ENCODE measurements around the gene ZNF735. TPM values are rescaled to one million over a fixed set of nuclear protein-coding genes. Genes with fewer than 3 reads are reported as not detected.
"Not testable (repeated sequence)": the region's sequence is repeated elsewhere in the genome, so short reads cannot be mapped to it uniquely, and the experiment has no call there.

The ZNF735 gene
- not detected for total RNA-seq

GRCh38 chr7:64206903-64207302, at the start of gene ZNF735:
Gene ZNF735, plus strand, starts transcription at chr7:64207203. Its CDS starts 0 bp downstream, at chr7:64207203.
- DNase-seq: no peak

GRCh38 chr7:64170974-64171373, 36.0 kb upstream of the ZNF735 start:
- DNase-seq: not testable (repeated sequence)

- DNase-seq: no peak
These were observed 32.7 kb upstream of the ZNF735 start for GRCh38 chr7:64174328-64174727.

- no peak for DNase-seq
These were observed 32.1 kb upstream of the ZNF735 start for GRCh38 chr7:64174941-64175340.

GRCh38 chr7:64180989-64181388, 26.0 kb upstream of the ZNF735 start:
- DNase-seq: no peak

GRCh38 chr7:64181586-64181985, 25.4 kb upstream of the ZNF735 start:
- no peak for DNase-seq

- no peak for DNase-seq
These were observed 24.8 kb upstream of the ZNF735 start for GRCh38 chr7:64182036-64182790.

- no peak for DNase-seq
These were observed 23.8 kb upstream of the ZNF735 start for GRCh38 chr7:64183126-64183742.

- DNase-seq: no peak
These were observed 23.1 kb upstream of the ZNF735 start for GRCh38 chr7:64183827-64184372.

- no peak for DNase-seq
These were observed 22.6 kb upstream of the ZNF735 start for GRCh38 chr7:64184376-64184775.

- no peak for DNase-seq
These were observed 19.6 kb upstream of the ZNF735 start for GRCh38 chr7:64187408-64187807.

GRCh38 chr7:64192148-64192704, 14.8 kb upstream of the ZNF735 start:
- DNase-seq: no peak

GRCh38 chr7:64192775-64193174, 14.2 kb upstream of the ZNF735 start:
- no peak for DNase-seq

- not testable (repeated sequence) for DNase-seq
These were observed 12.8 kb downstream of the ZNF735 start for GRCh38 chr7:64219710-64220298.

GRCh38 chr7:64223366-64223765, 16.4 kb downstream of the ZNF735 start:
- no peak for DNase-seq

GRCh38 chr7:64228174-64228573, 21.2 kb downstream of the ZNF735 start, which contains the start of gene ZNF679:
Gene ZNF679, plus strand, starts transcription at chr7:64228474. Its CDS starts 20,644 bp downstream, at chr7:64249118.
- DNase-seq: not testable (repeated sequence)

- DNase-seq: no peak
These were observed 59.4 kb downstream of the ZNF735 start for GRCh38 chr7:64266341-64266919.

Other genes with a start within 250 kb of the ZNF735 start
- gene ZNF722, start 208.4 kb upstream of the ZNF735 start, total RNA-seq: not detected
- not detected for gene ZNF727, start 161.8 kb upstream of the ZNF735 start, total RNA-seq
- gene ZNF679, start 21.3 kb downstream of the ZNF735 start, total RNA-seq: not detected
- gene ZNF736, start 106.8 kb downstream of the ZNF735 start, total RNA-seq: 24.1 TPM

Measured in tongue (tissue), 2 donors.